IMR-90 (cell line): Measurements from ENCODE around the gene ASPA. TPM values are rescaled to one million over a fixed set of nuclear protein-coding genes. Genes with fewer than 3 reads are reported as not detected.

Source experiments
- ATAC-seq: fragments of 200-7000 bp; cut with Tn5 transposase; 2 replicates; pipeline ENCODE4 v1.9.1; 2020; ENCODE audit warnings: low read depth, mild to moderate bottlenecking, moderate library complexity
- BruUV-seq: library from RNA; stranded (reverse); fragments of 400-500 nt; replicated peaks from 2 replicates; lab custom pipeline; 2021; lab: Mats Ljungman, UMichigan
- CTCF ChIA-PET: fragments of 300-600 bp; formaldehyde crosslinking; extraction: SDS; loops from one replicate; lab custom pipeline; 2021; ENCODE audit warnings: antibody characterized with exemption; lab: Yijun Ruan, JAX
- POLR2A ChIA-PET: fragments of 300-600 bp; sonication (Branson Sonifier 250); formaldehyde crosslinking; loops from one replicate; lab custom pipeline; 2022; ENCODE audit warnings: antibody characterized with exemption; ENCODE audit not compliant: unreplicated experiment; lab: Charles Lee
- DNase-seq: peaks from one replicate; pipeline ENCODE4 v3.0.0; 2013
- H2AFZ ChIP-seq: replicated peaks from 2 replicates; pipeline ENCODE3; 2013; ENCODE audit warnings: low read length, mild to moderate bottlenecking; ENCODE audit not compliant: poor library complexity
- H2AK5ac ChIP-seq: 2 replicates; pipeline ENCODE4 v1.6.1; 2013; ENCODE audit warnings: low read depth, low read length, inconsistent platforms
- H2AK9ac ChIP-seq: replicated peaks from 2 replicates; pipeline ENCODE3; 2013; ENCODE audit warnings: mild to moderate bottlenecking, low read depth, low read length, moderate library complexity; ENCODE audit not compliant: poor library complexity
- H2BK120ac ChIP-seq: 2 replicates; pipeline ENCODE4 v1.6.1; 2013; ENCODE audit warnings: low read depth, low read length, inconsistent platforms
- H2BK15ac ChIP-seq: 3 replicates; pipeline ENCODE4 v1.6.1; 2013; ENCODE audit warnings: low read depth, low read length, inconsistent platforms
- H2BK20ac ChIP-seq: 2 replicates; pipeline ENCODE4 v1.6.1; 2013; ENCODE audit warnings: low read depth, mild to moderate bottlenecking, inconsistent platforms, low read length, moderate library complexity
- H2BK5ac ChIP-seq: 2 replicates; pipeline ENCODE4 v1.6.1; 2013; ENCODE audit warnings: mild to moderate bottlenecking, low read depth, low read length, inconsistent platforms; ENCODE audit not compliant: poor library complexity, severe bottlenecking
- H3K14ac ChIP-seq: replicated peaks from 2 replicates; pipeline ENCODE4 v1.6.1; 2013; ENCODE audit warnings: low read depth, low read length, inconsistent platforms
- H3K18ac ChIP-seq: 2 replicates; pipeline ENCODE4 v1.6.1; 2013; ENCODE audit warnings: low read depth, low read length, control low read depth
- H3K23ac ChIP-seq: 2 replicates; pipeline ENCODE4 v1.6.1; 2013; ENCODE audit warnings: low read depth, low read length, inconsistent platforms
- H3K27ac ChIP-seq: 2 replicates; pipeline ENCODE4 v1.5.1; 2013; ENCODE audit warnings: mild to moderate bottlenecking, control low read depth, low read length; ENCODE audit not compliant: insufficient read depth
- H3K27me3 ChIP-seq: 2 replicates; pipeline ENCODE4 v1.6.1; 2013; ENCODE audit warnings: low read length; ENCODE audit not compliant: control insufficient read depth, insufficient read depth
- H3K36me3 ChIP-seq: 2 replicates; pipeline ENCODE4 v1.6.1; 2013; ENCODE audit warnings: low read length, mixed read lengths; ENCODE audit not compliant: control insufficient read depth, insufficient read depth
- H3K4ac ChIP-seq: 2 replicates; pipeline ENCODE4 v1.6.1; 2013; ENCODE audit warnings: low read depth, low read length, inconsistent platforms
- H3K4me1 ChIP-seq: 2 replicates; pipeline ENCODE4 v1.6.1; 2013; ENCODE audit warnings: low read length, mixed read lengths; ENCODE audit not compliant: control insufficient read depth, insufficient read depth
- H3K4me2 ChIP-seq: 2 replicates; pipeline ENCODE4 v1.6.1; 2013; ENCODE audit warnings: low read depth, mild to moderate bottlenecking, control low read depth, low read length, moderate library complexity
- H3K4me3 ChIP-seq: 2 replicates; pipeline ENCODE4 v1.5.1; 2013; ENCODE audit warnings: low read depth, mild to moderate bottlenecking, control low read depth, low read length, moderate library complexity; ENCODE audit not compliant: insufficient read depth
- H3K56ac ChIP-seq: 2 replicates; pipeline ENCODE4 v1.6.1; 2013; ENCODE audit warnings: low read length, inconsistent platforms; ENCODE audit not compliant: insufficient read depth; ENCODE audit errors: extremely low read depth
- H3K79me1 ChIP-seq, 2 experiments: 2 replicates each; pipeline ENCODE4 v1.6.1; 2013; ENCODE audit warnings: low read length in 2 of 2, inconsistent platforms in 1 of 2, low read depth in 1 of 2
- H3K9ac ChIP-seq: 2 replicates; pipeline ENCODE4 v1.6.1; 2013; ENCODE audit warnings: low read depth, low read length, control low read depth
- H3K9me1 ChIP-seq: 2 replicates; pipeline ENCODE4 v1.6.1; 2013; ENCODE audit warnings: low read length, inconsistent platforms; ENCODE audit not compliant: insufficient read depth
- H3K9me3 ChIP-seq: 2 replicates; pipeline ENCODE4 v1.6.1; 2013; ENCODE audit warnings: low read length; ENCODE audit not compliant: control insufficient read depth, insufficient read depth
- H4K20me1 ChIP-seq: 2 replicates; pipeline ENCODE4 v1.6.1; 2013; ENCODE audit warnings: low read length, inconsistent platforms; ENCODE audit not compliant: insufficient read depth
- H4K5ac ChIP-seq: 2 replicates; pipeline ENCODE4 v1.6.1; 2013; ENCODE audit warnings: mild to moderate bottlenecking, low read depth, low read length, control low read depth
- H4K8ac ChIP-seq, 2 experiments: 2 replicates each; pipeline ENCODE4 v1.6.1; 2013; ENCODE audit warnings: low read depth in 2 of 2, low read length in 2 of 2, control low read depth in 1 of 2, inconsistent platforms in 1 of 2
- H4K91ac ChIP-seq: 2 replicates; pipeline ENCODE4 v1.6.1; 2013; ENCODE audit warnings: low read depth, low read length, inconsistent platforms; ENCODE audit not compliant: insufficient read depth
- BHLHE40 ChIP-seq: fragments of 150-350 bp; IDR thresholded peaks from 2 replicates; pipeline ENCODE4 v1.6.1; 2016; ENCODE audit warnings: mild to moderate bottlenecking, low read depth, low read length
- CEBPB ChIP-seq: IDR thresholded peaks from 2 replicates; pipeline ENCODE4 v1.6.1; 2012; ENCODE audit warnings: low read depth, low read length, improper control_type of control experiment
- CHD1 ChIP-seq: IDR thresholded peaks from 2 replicates; pipeline ENCODE4 v1.6.1; 2012; ENCODE audit warnings: low read depth, low read length, improper control_type of control experiment
- ELK1 ChIP-seq: fragments of 150-350 bp; IDR thresholded peaks from 2 replicates; pipeline ENCODE4 v1.6.1; 2016; ENCODE audit warnings: low read depth, mild to moderate bottlenecking, low read length, moderate library complexity, borderline replicate concordance
- MAZ ChIP-seq: IDR thresholded peaks from 2 replicates; pipeline ENCODE4 v1.6.1; 2012; ENCODE audit warnings: low read depth, mild to moderate bottlenecking, low read length, improper control_type of control experiment, moderate library complexity, borderline replicate concordance
- NFE2L2 ChIP-seq: fragments of 150-350 bp; IDR thresholded peaks from 2 replicates; pipeline ENCODE4 v1.6.1; 2016; ENCODE audit warnings: low read depth, mild to moderate bottlenecking, low read length
- POLR2A ChIP-seq: IDR thresholded peaks from 2 replicates; pipeline ENCODE4 v1.6.1; 2012; ENCODE audit warnings: mild to moderate bottlenecking, low read depth, low read length
- RAD21 ChIP-seq: IDR thresholded peaks from 2 replicates; pipeline ENCODE4 v1.6.1; 2012; ENCODE audit warnings: low read length, improper control_type of control experiment
- RCOR1 ChIP-seq: IDR thresholded peaks from 2 replicates; pipeline ENCODE4 v1.6.1; 2012; ENCODE audit warnings: mild to moderate bottlenecking, low read length, improper control_type of control experiment; ENCODE audit not compliant: insufficient replicate concordance
- SMC3 ChIP-seq: fragments of 150-350 bp; IDR thresholded peaks from 2 replicates; pipeline ENCODE4 v1.6.1; 2016; ENCODE audit warnings: low read depth, mild to moderate bottlenecking, antibody characterized with exemption, low read length, moderate library complexity
- WGBS, 2 experiments: methylation state at CpG; one replicate each; pipeline versions ENCODE4 v1.1.5 to v1.1.7; 2013; ENCODE audit warnings: missing lambda C conversion rate in 2 of 2; ENCODE audit not compliant: insufficient read length in 1 of 2; ENCODE audit errors: extremely low coverage in 2 of 2; 5-methylcytosine and 5-hydroxymethylcytosine counted together
- dilution Hi-C: fragments of 300-500 bp; cut with HindIII; formaldehyde crosslinking; loops from one replicate; pipeline ENCODE4 v1.14.3; 2018; ENCODE audit warnings: low sequenced_read_pairs; ENCODE audit not compliant: unreplicated experiment
- in situ Hi-C: fragments of 300-500 bp; cut with MboI; formaldehyde crosslinking; loops from 3 replicates; pipeline ENCODE4 v1.14.3; 2019; ENCODE audit warnings: low sequenced_read_pairs, inconsistent platforms, mixed read lengths
- intact Hi-C: fragments of 100-400 bp; cut with micrococcal nuclease; formaldehyde crosslinking; loops from 2 replicates; pipeline ENCODE4 v1.10.0; 2022
- polyA plus RNA-seq, 3 experiments: library from polyadenylated mRNA; depleted of rRNA; stranded (reverse); fragments of >200 nt; gene quantifications; 2 replicates each; pipeline ENCODE4 v1.2.3, GENCODE V29; 2012; ENCODE audit warnings: low replicate concordance in 1 of 3
- total RNA-seq: library from RNA; depleted of rRNA; stranded (reverse); fragments of >200 nt; gene quantifications from 2 replicates; pipeline ENCODE4 v1.2.3, GENCODE V29; 2012
- TF ChIP-seq, protein P1 (sequence below): fragments of 150-350 bp; IDR thresholded peaks from 2 replicates; pipeline ENCODE4 v1.6.1; 2017; ENCODE audit warnings: mild to moderate bottlenecking, antibody characterized with exemption, low read length, low read depth

The ASPA gene
- total and polyA plus RNA-seq, 2 of the 4 experiments (the other 2 are of a cell fraction), result 0.02 TPM; not detected in 1

GRCh38 chr17:3440451-3440850 is 35.3 kb upstream of the ASPA start:
- POLR2A ChIA-PET, result no interaction called here
- Histone ChIP-seq H2BK5ac (no peak overlapping the region), H3K4me2 (no peak overlapping the region), H2AK9ac (no peak overlapping the region), H4K20me1 (no peaks in the 10 kb centered on the region), H3K36me3 (no peaks in the 10 kb centered on the region), H2BK120ac (no peak overlapping the region), H2AFZ (no peak overlapping the region), H3K27ac (no peak overlapping the region), H3K9me1 (no peaks in the 10 kb centered on the region), H4K91ac (no peak overlapping the region), H3K56ac (no peak overlapping the region), H4K5ac (no peak overlapping the region), H3K23ac (no peak overlapping the region), H3K14ac (no peak overlapping the region), H3K27me3 (no peaks in the 10 kb centered on the region), H3K18ac (no peak overlapping the region), H3K79me1 (no peaks in the 10 kb centered on the region), H2AK5ac (no peak overlapping the region), H2BK15ac (no peak overlapping the region), H4K8ac (no peak overlapping the region), H3K4me3 (no peak overlapping the region), H3K9me3 (peaks cover 3% of the 10 kb centered on the region; the same call in 1 of the 2 replicates), H3K4ac (no peak overlapping the region), H2BK20ac (no peak overlapping the region), H3K4me1 (no peaks in the 10 kb centered on the region), H3K9ac (no peak overlapping the region)
- no CpG with 5 or more reads among the region's 2 CpGs for WGBS, 2 experiments
- no TSS peak for BruUV-seq
- intact Hi-C loops (no loop called here), dilution Hi-C loops (no loop called here), in situ Hi-C loops (no loop called here)
- TF ChIP-seq MAZ (no peak), SMC3 (no peak), RCOR1 (no peak), NFE2L2 (no peak), POLR2A (no peak), CHD1 (no peak), CEBPB (no peak), BHLHE40 (no peak), ELK1 (no peak), RAD21 (no peak)
- TF ChIP-seq, protein P1, sequence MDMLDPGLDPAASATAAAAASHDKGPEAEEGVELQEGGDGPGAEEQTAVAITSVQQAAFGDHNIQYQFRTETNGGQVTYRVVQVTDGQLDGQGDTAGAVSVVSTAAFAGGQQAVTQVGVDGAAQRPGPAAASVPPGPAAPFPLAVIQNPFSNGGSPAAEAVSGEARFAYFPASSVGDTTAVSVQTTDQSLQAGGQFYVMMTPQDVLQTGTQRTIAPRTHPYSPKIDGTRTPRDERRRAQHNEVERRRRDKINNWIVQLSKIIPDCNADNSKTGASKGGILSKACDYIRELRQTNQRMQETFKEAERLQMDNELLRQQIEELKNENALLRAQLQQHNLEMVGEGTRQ, result no peak
- CTCF ChIA-PET, result no interaction called here
- DNase-seq, result no peak
- no peak for ATAC-seq
